HG02610 (cell line): ENCODE results near the gene AGBL5.
"Not testable (repeated sequence)": the region's sequence is repeated elsewhere in the genome, so short reads cannot be mapped to it uniquely, and the experiment has no call there.

Source experiments
- ATAC-seq: cut with Tn5 transposase; IDR thresholded peaks from one replicate; pipeline ENCODE4 v1.9.1; 2021; ENCODE audit warnings: mild to moderate bottlenecking, moderate library complexity; ENCODE audit not compliant: unreplicated experiment

Gene AGBL5

DNA sequence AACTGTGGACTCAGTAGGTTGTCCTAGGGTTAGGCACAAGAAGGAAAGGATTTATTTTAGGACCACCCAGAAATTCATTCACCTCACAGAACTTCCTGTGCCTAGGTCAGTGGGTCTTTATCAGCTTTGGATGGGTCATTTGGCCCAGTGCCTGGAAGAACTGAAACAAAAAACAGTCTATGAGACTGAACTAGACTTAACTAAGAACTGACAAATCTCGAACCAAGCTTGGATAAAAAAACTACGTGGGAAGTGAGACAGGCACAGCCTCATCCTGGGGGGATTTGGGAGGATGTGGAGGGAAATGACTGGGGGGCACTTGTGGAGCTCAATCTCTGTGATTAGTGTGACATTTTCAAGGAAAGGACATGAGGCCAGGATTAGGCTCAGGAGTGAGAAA lies 22.3 kb downstream of the AGBL5 start:
- ATAC-seq = no peak

DNA sequence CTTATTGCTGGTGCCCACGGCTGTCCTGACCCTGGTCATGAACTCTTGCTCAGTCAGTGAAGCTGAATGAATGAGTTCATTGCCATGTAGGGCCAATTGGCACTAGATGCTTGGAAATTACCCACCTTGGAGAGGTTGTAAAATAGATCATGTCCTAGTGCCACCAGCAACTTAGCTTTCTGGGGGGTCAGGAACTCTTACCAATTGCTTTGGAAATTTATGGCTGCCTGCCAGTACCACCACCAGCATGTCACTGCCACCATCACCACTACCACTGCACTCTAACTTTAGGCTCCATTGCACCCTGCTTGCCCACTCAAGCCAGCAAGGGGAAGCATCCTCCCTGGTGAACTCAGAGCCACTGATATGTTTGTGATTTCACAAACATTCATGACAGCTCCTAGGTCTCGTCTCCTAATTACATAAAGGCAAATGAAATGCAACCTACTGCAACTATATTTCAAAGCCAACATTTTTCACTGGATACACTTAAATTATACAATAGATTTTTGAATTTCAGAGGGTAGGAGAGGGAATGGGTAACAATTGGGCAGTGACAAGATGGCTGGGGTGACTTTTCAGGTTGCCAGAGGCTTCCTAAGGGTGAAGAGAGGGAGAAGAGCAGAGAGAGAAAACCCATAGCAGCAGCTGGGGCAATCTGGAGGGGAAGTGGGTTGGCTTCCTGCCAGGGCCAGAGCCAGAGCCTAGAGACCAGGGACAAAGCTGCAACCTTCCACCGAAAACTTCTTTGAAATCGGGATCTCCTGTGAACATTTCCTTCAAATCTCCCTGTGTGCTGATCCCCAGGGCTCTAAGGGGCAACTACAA lies 23.5 kb downstream of the AGBL5 start:
- ATAC-seq = no peak

DNA sequence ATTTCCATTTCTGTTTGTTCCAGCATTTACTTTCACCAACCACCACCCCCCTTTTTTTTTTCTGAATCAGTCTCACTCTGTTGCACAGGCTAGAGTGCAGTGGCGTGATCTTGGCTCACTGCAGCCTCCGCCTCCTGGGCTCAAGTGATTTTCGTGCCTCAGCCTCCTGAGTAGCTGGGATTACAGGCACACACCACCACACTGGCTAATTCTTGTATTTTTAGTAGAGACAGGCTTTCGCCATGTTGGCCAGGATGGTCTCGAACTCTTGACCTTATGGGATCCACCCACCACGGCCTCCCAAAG lies 24.1 kb downstream of the AGBL5 start:
- not testable (repeated sequence) for ATAC-seq

DNA sequence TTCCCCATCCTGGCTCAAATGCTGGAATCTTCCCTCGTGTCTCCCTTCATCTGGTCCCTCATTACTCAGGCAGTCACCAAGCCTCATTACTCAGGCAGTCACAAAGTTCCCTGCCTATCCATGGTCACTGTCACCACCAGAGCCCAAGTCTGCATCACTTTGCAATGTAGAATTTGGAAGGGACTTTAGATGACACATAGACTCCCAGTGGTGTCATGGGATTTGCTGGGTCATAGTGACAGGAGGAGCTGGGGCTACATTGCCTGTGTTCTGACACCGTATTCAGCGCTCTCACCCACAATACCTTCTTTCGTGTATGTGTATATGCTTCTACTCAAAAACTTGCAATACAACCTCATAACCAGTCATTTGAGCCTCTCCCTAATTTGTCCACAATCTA lies 24.9 kb downstream of the AGBL5 start:
- no peak for ATAC-seq

DNA sequence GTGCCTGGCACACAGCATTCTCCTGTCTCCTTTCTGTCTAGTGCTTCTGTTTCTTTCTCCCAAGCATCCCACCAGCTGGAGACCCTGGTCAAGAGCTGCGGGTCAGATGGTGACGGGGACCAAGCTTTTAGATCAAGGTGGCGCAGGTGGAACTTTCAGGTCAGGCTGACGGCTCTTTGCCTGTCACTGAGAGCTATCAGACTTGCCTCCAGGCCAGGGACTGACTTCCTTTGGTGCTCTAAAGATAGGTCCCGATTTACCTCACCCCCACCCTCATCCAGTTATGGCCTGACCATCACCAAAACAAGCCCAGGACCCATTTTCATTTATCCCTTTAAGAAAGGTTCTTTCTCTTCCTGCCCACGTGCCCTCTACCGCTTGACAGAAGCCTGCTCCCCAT lies 25.8 kb downstream of the AGBL5 start:
- no peak for ATAC-seq

DNA sequence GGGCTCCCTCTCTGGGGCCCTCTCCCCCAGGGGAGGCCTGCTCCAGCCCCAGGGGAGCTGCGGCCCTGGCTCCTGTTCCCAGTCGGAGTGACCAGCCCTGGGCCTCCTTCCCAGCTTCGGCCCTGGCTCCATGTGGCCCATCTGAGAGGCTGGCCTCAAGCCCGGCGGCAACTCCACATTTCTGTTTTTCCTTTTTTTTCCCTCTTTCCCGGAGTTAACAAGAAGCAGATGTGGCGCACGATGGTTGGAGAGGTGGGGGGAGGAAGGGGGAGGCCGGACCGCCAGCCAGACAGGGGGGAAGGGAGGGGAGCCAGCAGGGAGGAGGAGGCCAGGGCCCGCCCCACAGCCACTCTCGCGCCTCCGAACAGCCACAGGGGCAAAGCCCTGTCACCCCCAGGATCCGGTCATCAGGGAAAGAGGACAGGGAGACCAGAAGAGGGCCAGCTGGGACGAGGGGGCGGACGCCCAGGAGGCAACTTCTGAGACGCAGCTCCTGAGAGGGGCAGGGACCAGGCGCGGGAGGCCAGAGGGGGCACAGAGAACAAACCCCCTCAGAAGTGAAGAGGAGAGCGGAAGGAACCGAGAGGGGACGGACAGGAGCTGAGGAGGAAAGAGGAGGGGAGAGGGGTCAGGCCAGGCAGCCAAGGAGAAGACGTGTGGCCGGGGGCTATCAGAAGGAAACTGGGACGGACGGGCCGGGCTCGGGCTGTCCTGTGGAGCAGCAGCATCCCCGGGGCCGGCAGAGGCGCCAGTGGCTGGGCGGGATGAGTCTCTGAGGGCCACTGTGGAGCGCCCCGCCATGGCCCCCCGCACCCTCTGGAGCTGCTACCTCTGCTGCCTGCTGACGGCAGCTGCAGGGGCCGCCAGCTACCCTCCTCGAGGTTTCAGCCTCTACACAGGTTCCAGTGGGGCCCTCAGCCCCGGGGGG lies 27.1 kb downstream of the AGBL5 start, which contains the start of gene EMILIN1:
EMILIN1 (plus strand) TSS at position 349 of the 928 bp plus-strand sequence; CDS start at position 800, 451 bp downstream.
- ATAC-seq = no peak

DNA sequence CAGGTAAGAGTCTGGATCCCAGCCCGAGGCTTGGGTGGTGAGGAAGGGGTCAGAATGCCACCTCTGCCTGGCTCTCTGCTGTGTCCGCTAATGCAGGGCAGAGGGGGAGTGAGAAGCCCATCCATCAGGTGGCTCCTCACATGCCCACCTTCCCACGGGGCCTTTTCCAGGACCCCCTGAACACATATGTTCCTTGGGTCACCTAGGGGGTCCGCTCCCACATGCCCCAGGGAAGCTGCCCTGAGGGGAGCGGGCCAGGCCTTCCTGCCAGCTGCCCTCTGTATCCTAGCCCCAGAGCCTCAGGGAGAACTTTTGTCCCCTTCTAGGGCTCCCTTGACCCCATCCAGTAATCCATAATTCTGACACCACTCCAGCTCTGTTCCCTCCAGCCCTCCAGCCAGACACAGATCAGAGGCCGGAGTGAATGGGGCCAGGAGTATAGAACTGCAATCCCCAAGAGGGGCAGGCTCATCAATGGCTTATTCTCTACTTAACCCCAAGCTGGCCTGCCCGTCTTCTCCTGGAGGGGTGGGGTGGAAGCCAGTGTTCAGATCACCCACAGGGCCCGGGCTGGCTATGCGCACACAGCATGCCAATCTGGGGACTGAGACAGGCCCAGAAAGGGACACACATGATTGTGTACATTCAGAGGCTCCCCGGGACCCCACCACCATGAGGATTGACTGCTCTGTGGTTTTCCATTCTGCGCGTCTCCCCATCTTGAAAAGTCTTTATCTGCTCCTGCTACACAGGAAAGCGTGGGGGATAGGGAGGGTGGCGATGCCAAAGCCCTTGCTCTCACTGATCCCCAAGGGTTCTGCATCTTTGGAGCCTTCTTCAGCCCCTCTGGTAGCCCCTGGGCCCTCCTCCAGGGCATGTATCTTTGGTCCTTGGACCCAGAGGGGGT lies 28.0 kb downstream of the AGBL5 start:
- ATAC-seq = no peak

DNA sequence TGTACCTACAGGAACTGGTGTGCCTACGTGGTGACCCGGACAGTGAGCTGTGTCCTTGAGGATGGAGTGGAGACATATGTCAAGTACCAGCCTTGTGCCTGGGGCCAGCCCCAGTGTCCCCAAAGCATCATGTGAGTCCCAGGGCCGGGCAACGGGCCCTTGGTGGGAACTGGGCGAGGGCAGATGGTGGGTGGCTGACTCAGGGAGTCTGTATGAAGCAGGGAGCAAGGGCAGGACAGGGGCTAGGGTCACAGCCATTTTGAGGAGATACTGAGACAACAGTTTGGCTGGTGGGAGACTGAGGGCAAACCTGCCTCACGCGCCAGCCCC lies 28.6 kb downstream of the AGBL5 start:
- no peak for ATAC-seq

DNA sequence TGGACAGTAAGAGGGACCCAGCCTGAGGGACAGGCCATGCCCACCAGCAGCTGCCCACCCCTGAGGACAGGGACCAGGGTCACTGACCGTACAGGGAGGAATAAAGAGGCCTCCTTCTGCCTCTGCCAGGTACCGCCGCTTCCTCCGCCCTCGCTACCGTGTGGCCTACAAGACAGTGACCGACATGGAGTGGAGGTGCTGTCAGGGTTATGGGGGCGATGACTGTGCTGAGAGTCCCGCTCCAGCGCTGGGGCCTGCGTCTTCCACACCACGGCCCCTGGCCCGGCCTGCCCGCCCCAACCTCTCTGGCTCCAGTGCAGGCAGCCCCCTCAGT lies 29.1 kb downstream of the AGBL5 start:
- ATAC-seq = no peak

DNA sequence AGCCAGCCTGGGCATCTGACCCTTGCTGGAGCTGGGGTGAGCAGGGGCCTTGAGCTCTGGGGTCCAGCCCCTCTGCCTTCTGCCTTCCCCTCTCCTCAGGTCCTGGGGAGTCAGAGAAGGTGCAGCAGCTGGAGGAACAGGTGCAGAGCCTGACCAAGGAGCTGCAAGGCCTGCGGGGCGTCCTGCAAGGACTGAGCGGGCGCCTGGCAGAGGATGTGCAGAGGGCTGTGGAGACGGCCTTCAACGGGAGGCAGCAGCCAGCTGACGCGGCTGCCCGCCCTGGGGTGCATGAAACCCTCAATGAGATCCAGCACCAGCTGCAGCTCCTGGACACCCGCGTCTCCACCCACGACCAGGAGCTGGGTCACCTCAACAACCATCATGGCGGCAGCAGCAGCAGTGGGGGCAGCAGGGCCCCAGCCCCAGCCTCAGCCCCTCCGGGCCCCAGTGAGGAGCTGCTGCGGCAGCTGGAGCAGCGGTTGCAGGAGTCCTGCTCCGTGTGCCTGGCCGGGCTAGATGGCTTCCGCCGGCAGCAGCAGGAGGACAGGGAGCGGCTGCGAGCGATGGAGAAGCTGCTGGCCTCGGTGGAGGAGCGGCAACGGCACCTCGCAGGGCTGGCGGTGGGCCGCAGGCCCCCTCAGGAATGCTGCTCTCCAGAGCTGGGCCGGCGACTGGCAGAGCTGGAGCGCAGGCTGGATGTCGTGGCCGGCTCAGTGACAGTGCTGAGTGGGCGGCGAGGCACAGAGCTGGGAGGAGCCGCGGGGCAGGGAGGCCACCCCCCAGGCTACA lies 30.7 kb downstream of the AGBL5 start:
- ATAC-seq = no peak

DNA sequence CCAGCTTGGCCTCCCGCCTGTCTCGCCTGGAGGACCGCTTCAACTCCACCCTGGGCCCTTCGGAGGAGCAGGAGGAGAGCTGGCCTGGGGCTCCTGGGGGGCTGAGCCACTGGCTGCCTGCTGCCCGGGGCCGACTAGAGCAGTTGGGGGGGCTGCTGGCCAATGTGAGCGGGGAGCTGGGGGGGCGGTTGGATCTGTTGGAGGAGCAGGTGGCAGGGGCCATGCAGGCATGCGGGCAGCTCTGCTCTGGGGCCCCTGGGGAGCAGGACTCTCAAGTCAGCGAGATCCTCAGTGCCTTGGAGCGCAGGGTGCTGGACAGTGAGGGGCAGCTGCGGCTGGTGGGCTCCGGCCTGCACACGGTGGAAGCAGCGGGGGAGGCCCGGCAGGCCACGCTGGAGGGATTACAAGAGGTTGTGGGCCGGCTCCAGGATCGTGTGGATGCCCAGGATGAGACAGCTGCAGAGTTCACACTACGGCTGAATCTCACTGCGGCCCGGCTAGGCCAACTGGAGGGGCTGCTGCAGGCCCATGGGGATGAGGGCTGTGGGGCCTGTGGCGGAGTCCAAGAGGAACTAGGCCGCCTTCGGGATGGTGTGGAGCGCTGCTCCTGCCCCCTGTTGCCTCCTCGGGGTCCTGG lies 31.4 kb downstream of the AGBL5 start:
- no peak for ATAC-seq

DNA sequence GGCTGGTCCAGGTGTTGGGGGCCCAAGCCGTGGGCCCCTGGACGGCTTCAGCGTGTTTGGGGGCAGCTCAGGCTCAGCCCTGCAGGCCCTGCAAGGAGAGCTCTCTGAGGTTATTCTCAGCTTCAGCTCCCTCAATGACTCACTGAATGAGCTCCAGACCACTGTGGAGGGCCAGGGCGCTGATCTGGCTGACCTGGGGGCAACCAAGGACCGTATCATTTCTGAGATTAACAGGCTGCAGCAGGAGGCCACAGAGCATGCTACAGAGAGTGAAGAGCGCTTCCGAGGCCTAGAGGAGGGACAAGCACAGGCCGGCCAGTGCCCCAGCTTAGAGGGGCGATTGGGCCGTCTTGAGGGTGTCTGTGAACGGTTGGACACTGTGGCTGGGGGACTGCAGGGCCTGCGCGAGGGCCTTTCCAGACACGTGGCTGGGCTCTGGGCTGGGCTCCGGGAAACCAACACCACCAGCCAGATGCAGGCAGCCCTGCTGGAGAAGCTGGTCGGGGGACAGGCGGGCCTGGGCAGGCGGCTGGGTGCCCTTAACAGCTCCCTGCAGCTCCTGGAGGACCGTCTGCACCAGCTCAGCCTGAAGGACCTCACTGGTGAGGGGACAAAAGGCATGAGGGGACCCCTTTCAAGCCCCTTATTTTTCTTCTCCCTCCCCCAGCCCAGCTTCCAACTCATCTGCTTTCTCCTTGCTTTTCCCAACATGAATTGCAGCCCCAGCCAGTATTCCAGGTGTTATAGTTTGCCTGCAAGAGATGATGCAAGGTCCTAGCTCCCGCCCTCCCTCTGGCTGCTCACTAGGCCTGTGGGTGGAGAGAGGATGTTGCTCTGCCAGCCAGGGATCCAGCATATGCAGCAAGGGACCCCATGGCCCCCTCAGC lies 32.2 kb downstream of the AGBL5 start:
- no peak for ATAC-seq

DNA sequence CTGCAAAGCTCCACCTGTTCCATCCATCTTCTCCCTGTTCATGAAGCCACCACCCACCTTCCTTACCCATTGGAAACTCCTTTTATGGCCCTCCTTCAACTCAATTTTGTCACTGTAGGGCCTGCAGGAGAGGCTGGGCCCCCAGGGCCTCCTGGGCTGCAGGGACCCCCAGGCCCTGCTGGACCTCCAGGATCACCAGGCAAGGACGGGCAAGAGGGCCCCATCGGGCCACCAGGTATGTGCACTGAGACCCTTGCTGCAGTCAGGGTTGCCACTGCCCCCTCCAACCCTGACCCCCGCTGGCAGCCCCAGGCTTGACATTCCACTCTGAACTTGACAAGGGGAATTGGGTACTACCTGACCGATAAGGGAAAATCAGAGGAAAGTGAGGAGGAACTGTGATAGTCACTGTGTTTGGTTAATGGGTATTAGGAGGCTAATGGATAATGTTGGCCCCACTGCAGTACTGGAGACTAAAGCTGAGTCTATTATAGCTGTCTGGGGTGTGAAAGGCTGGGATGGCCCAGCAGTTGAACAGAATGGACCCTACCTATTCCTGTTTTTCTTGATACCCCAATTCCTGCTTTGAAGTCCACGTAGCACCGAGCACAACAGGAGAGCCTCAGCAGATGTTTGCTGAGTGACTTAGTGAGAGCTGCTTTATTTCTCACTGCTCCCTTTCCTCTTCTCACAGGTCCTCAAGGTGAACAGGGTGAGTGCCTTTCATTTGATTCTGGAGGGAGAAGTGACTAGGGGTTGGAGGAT lies 33.0 kb downstream of the AGBL5 start:
- no peak for ATAC-seq

DNA sequence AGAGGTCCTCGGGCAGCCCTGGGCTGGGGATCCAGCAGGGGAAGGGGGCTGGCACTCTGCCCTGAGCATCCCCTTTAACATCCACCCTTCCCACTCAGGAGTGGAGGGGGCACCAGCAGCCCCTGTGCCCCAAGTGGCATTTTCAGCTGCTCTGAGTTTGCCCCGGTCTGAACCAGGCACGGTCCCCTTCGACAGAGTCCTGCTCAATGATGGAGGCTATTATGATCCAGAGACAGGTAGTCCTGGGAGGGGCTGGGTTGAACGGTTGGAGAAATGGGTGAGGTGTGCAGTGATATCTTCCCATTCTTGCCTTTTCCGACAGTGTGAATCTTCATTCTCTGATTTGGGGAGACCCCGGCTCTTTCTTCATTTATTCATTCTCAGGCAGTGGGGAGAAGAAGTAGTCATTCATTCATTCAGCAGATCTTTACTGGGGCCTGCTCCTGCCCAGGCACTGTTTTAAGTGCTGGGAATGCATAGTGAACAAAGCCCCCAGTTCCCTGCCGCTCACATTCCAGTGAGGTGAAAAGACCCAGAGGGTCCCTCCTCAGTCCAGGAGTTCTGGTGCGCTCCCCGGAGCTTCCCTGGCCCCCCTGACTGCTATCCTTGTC lies 33.7 kb downstream of the AGBL5 start:
- ATAC-seq = no peak

DNA sequence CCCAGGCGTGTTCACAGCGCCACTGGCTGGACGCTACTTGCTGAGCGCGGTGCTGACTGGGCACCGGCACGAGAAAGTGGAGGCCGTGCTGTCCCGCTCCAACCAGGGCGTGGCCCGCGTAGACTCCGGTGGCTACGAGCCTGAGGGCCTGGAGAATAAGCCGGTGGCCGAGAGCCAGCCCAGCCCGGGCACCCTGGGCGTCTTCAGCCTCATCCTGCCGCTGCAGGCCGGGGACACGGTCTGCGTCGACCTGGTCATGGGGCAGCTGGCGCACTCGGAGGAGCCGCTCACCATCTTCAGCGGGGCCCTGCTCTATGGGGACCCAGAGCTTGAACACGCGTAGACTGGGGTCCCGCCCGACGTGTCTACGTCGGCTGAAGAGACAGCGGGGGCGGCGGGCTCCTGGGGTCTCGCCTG lies 34.2 kb downstream of the AGBL5 start:
- peak; percentile 1 for ATAC-seq

DNA sequence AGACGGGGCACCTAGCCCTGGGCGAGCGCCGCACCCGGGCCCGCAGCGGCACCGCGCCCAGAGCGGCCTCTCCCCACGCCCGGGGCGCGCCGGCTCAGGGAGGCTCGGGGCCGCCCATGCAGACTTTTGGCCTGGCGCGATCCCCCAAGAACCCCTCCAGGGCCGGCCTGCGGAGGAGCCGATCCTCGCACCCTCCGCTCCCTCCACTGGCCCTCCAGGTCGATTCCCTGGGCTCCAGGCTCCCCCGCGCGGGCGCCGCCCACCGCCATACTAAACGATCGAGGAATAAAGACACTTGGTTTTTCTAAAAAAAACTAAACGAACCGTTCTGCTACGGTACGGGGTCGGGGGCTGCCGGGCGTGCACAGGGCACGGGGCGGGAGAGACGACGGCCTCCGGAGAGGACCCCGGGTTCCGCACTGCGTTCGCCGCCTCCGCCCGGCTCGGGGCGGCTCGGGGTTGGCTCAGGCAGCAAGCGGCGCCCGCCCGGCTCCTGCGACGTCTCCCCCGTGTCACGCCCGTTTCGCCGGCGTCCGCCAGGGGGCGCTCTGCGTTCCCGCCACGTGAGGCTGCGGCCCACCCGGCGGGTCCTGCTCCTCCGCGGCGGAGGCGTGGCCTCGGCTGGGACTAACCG lies 34.7 kb downstream of the AGBL5 start:
- ATAC-seq = peak; percentile 72
